Nephron (organoid): ENCODE measurements around the gene ENDOD1.
A peak's percentile ranks its signal among the peaks of the same experiment; 100 is the strongest.

Experiments
- H3K27ac Mint-ChIP-seq, 3 experiments: 2 replicates each; pipeline ENCODE4 v1.8.0; 2020; ENCODE audit warnings: mixed read lengths in 3 of 3, mild to moderate bottlenecking in 2 of 3, moderate library complexity in 1 of 3
- H3K27me3 Mint-ChIP-seq: 2 replicates; pipeline ENCODE4 v1.8.0; 2021; ENCODE audit warnings: low read depth, mild to moderate bottlenecking, moderate library complexity, mixed read lengths
- H3K36me3 Mint-ChIP-seq: 2 replicates; pipeline ENCODE4 v1.8.0; 2020; ENCODE audit warnings: low read depth, mixed read lengths
- H3K4me1 Mint-ChIP-seq: 2 replicates; pipeline ENCODE4 v1.8.0; 2020; ENCODE audit warnings: mixed read lengths
- H3K4me3 Mint-ChIP-seq, 3 experiments: 2 replicates each; pipeline ENCODE4 v1.8.0; 2020; ENCODE audit warnings: mild to moderate bottlenecking in 3 of 3, mixed read lengths in 3 of 3, moderate library complexity in 2 of 3
- H3K9me3 Mint-ChIP-seq: 2 replicates; pipeline ENCODE4 v1.8.0; 2020; ENCODE audit warnings: mixed read lengths
- TF ChIP-seq, protein P1 (sequence below), 3 experiments: fragments of 200-600 bp; sonication (generic); IDR thresholded peaks; one replicate each; pipeline ENCODE4 v1.5.0; 2021; ENCODE audit warnings: antibody characterized with exemption in 3 of 3; ENCODE audit not compliant: unreplicated experiment in 3 of 3

The ENDOD1 gene

GRCh38 chr11:95065336-95065735 is 24.3 kb upstream of the ENDOD1 start:
- no peaks in the 10 kb centered on the region for H3K9me3 Mint-ChIP-seq
- H3K4me1 Mint-ChIP-seq = peaks cover 21% of the 10 kb centered on the region
- peak overlapping the region; percentile 38 to 71 (median 60) for H3K4me3 Mint-ChIP-seq
- no peaks in the 10 kb centered on the region for H3K27me3 Mint-ChIP-seq
- peaks cover 5% of the 10 kb centered on the region for H3K36me3 Mint-ChIP-seq
- H3K27ac Mint-ChIP-seq = no peak overlapping the region
- TF ChIP-seq, protein P1, sequence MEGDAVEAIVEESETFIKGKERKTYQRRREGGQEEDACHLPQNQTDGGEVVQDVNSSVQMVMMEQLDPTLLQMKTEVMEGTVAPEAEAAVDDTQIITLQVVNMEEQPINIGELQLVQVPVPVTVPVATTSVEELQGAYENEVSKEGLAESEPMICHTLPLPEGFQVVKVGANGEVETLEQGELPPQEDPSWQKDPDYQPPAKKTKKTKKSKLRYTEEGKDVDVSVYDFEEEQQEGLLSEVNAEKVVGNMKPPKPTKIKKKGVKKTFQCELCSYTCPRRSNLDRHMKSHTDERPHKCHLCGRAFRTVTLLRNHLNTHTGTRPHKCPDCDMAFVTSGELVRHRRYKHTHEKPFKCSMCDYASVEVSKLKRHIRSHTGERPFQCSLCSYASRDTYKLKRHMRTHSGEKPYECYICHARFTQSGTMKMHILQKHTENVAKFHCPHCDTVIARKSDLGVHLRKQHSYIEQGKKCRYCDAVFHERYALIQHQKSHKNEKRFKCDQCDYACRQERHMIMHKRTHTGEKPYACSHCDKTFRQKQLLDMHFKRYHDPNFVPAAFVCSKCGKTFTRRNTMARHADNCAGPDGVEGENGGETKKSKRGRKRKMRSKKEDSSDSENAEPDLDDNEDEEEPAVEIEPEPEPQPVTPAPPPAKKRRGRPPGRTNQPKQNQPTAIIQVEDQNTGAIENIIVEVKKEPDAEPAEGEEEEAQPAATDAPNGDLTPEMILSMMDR (IDR thresholded peaks at IDR 0.05; ENCODE audit: unreplicated experiment in 3 of 3) = no peak

GRCh38 chr11:95066716-95067038 is 23.0 kb upstream of the ENDOD1 start, which contains the start of gene SRSF8:
TSS of gene SRSF8 (plus strand) at chr11:95066919. CDS start at chr11:95067227, 308 bp downstream.
- TF ChIP-seq, protein P1 (IDR thresholded peaks at IDR 0.05; ENCODE audit: unreplicated experiment in 3 of 3) = no peak
- H3K27ac Mint-ChIP-seq = peak within 1 kb of the TSS; percentile 99 to 100 (median 100)
- peaks cover 27% of the 10 kb centered on the region for H3K4me1 Mint-ChIP-seq
- no peaks in the 10 kb centered on the region for H3K9me3 Mint-ChIP-seq
- H3K4me3 Mint-ChIP-seq = peak within 1 kb of the TSS; percentile 95 to 99 (median 99)
- H3K27me3 Mint-ChIP-seq = no peaks in the 10 kb centered on the region
- peaks cover 11% of the 10 kb centered on the region for H3K36me3 Mint-ChIP-seq

DNA sequence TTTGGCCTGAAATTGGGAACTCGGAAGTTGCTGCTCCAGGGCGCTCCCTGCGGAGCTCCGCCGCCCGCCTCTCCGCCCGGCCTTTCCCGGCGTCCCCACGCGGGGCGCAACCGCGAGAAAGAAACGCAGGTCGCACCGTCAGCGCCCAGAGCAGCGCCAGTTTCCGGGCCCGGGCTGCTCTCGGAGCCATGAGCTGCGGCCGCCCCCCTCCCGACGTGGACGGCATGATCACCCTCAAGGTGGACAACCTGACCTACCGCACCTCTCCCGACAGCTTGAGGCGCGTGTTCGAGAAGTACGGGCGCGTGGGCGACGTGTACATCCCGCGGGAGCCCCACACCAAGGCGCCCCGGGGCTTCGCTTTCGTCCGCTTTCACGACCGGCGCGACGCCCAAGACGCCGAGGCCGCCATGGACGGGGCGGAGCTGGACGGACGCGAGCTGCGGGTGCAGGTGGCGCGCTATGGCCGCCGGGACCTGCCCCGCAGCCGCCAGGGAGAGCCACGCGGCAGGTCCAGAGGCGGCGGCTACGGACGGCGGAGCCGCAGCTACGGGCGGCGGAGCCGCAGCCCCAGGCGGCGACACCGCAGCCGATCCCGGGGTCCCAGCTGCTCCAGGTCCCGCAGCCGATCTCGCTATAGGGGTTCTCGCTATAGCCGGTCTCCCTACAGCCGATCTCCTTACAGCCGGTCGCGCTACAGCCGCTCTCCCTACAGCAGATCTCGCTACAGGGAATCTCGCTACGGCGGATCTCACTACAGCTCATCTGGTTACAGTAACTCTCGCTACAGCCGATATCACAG is 22.4 kb upstream of the ENDOD1 start:
- Mint-ChIP-seq H3K27ac (peak overlapping the region; percentile 99 to 100 (median 100)), H3K9me3 (no peaks in the 10 kb centered on the region), H3K4me3 (peak overlapping the region; percentile 95 to 99 (median 99)), H3K4me1 (peaks cover 27% of the 10 kb centered on the region), H3K36me3 (peaks cover 11% of the 10 kb centered on the region), H3K27me3 (no peaks in the 10 kb centered on the region)
- TF ChIP-seq, protein P1 (IDR thresholded peaks at IDR 0.05; ENCODE audit: unreplicated experiment in 3 of 3) = peak; percentile 59 to 64 (median 59)

GRCh38 chr11:95067841-95068219 is 21.8 kb upstream of the ENDOD1 start:
- peak overlapping the region; percentile 99 to 100 (median 100) for H3K27ac Mint-ChIP-seq
- peaks cover 27% of the 10 kb centered on the region for H3K4me1 Mint-ChIP-seq
- H3K9me3 Mint-ChIP-seq = no peaks in the 10 kb centered on the region
- no peaks in the 10 kb centered on the region for H3K27me3 Mint-ChIP-seq
- TF ChIP-seq, protein P1 (IDR thresholded peaks at IDR 0.05; ENCODE audit: unreplicated experiment in 3 of 3) = no peak
- H3K4me3 Mint-ChIP-seq = peak overlapping the region; percentile 95 to 99 (median 99)
- H3K36me3 Mint-ChIP-seq = peaks cover 11% of the 10 kb centered on the region

DNA sequence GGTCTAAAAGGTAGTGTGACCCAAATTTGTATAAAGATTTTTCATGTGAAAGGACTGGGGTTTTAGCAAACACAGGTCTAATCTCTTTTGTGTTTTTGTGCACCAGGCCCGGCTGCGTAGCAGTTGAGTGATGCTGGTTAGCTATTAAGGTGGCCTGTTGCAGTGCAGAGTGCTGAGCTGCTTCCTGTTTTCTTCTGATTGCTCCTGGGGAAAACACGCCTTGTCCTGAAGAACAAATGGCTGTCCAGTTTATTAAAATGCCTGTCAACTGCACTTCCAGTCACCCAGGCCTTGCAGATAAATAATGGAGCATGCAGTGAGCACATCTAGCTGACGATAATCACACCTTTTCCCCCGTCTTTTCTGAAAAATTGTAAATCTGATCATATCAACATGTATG is 21.1 kb upstream of the ENDOD1 start:
- Mint-ChIP-seq H3K4me3 (peak overlapping the region; percentile 95 to 99 (median 99)), H3K4me1 (peaks cover 27% of the 10 kb centered on the region), H3K27me3 (no peaks in the 10 kb centered on the region), H3K9me3 (no peaks in the 10 kb centered on the region), H3K27ac (peak overlapping the region; percentile 99 to 100 (median 100)), H3K36me3 (peaks cover 11% of the 10 kb centered on the region)
- TF ChIP-seq, protein P1 (IDR thresholded peaks at IDR 0.05; ENCODE audit: unreplicated experiment in 3 of 3) = no peak

DNA sequence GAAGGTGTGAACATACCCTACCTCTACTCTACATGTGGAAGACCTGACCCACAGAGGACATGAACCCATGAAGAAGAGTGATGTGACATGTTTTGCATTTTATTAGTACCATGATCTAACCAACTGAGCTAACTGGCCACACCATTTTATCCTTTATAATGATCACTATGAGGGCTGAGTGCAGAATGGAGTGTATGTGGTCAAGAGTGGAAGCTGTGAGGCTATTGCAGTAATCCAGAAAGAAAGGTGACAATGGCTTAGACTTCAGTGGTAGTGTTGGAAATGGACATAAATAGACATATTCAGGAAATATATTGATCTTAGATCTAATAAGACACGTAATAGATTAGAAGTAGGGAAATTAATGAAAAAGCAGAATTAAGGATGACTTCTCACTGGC is 19.2 kb upstream of the ENDOD1 start:
- H3K4me1 Mint-ChIP-seq = peaks cover 46% of the 10 kb centered on the region
- no peaks in the 10 kb centered on the region for H3K9me3 Mint-ChIP-seq
- TF ChIP-seq, protein P1 (IDR thresholded peaks at IDR 0.05; ENCODE audit: unreplicated experiment in 3 of 3) = no peak

More for the DNA sequence above, 19.2 kb upstream of the ENDOD1 start:
- no peaks in the 10 kb centered on the region for H3K27me3 Mint-ChIP-seq
- no peak overlapping the region for H3K27ac Mint-ChIP-seq
- H3K36me3 Mint-ChIP-seq = peaks cover 11% of the 10 kb centered on the region
- H3K4me3 Mint-ChIP-seq = peak overlapping the region in 2 of 3 experiments; percentile 11 to 64
